ENCODE data around the gene RSPH1.

RSPH1 gene

DNA sequence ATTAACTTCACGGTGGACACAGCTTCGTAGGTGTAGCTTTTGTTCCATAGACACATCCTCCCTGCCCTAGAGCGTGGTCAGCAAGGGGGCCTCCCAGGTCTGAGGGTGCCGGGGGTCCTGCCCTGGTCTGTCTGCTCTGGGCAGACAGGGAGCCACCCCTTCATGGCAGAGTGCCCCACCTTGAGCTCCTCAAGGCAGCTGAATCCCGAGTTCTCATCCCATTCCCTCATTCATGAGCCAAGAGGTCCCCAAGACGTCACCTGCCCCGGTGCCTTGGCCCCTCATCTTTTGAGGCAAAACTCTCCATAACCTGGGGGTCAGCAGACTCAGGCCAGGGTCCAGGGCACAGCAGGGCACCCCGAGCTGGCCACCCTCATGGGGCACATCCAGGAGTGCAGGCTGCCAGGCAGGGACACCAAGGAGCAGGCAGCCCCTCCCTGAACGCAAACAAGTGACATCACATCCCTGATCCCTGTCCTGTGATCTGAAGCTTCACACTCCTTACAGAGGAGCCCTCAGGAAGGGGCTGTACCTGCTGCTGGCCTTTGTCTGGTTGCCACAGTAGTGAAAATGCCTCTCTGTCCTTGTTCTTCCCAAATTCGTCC, 69.0 kb downstream of the RSPH1 start:
- no peak for DNase-seq (ENCODE audit: low read depth)

DNA sequence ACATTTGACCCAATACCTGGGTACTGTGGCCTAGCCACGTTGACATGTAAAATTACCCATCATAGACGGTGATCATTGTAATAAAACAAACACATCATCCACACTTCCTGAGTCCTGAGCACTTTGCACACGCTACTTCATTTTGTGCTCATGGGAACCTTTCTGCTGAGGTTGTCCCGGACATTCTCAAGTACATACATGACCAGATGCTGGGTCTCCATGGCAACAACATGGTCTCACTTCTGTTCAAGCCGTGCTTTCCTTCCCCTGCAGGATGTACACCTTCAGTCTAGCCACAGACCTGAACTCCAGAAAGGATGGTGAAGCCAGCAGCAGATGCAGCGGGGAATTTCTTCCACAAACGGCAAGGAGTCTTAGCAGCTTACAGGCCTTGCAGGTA, 69.6 kb downstream of the RSPH1 start:
- no peak for DNase-seq (ENCODE audit: low read depth)

DNA sequence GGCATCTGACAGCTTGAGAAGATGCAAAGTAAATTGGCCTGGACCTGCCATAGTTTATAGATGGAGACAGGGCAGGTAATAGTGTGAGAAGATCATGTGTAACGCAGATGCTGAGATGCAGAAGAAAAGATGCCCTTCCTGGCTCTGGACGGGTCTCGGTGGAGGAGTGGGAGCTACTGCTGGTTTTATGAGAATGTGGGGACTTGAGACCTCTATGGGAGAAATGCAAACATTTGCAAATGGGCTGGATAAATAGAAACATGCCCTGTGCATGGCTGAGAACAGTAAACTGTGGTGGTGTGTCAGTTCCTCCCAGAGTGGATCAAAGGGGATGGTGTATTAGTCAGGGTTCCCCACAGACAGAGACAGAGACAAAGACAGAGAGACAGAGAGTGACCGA, 70.4 kb downstream of the RSPH1 start:
- no peak for DNase-seq (ENCODE audit: low read depth)

DNA sequence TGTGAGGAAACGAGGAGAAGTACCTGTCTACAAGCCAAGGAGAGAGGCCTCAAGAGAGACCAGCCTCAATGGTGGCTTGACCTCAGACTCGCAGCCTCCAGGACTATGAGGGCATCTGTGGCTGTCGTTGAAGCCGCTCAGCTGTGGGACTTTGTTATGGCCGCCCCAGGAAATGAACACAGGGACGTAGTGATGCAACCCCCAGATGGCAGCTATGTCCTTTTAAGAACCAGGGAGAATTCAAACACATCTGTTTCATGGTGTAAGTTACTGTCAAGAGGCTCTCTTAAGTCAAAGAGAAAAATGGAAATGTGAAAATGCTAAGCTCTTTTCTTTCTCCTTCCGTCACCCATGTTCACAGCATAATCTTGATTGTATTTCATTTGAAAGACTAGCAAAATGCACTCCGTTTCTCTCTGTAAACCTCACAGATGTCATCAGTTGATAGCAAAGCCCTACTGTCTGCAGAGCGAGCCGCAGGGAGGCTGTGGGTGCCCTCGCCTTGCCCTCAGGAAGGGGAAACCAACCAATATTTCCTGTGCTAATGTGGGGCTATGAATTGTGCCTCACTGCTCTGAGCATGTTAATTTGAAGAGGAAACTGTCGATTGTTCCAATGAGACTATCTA, 71.0 kb downstream of the RSPH1 start:
- DNase-seq (ENCODE audit: low read depth): no peak

DNA sequence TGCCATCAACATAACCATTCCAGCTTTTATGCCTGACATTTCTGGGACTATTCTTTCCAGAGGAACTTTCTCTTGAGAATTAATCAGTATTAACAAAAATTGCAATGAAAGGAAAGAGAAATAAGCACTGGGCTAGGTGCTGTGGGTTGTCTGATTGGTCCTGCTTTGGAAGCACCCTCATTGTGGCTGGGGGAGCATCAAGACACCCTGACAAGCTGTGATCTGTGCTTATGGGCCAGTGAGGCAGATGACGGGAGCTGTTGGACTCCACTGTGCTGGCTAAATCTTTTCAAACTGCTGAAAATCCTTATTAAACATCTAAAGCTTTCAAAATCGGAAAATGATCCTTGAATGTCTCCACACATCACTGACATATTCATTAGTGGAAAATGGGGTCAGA, 72.3 kb downstream of the RSPH1 start:
- DNase-seq (ENCODE audit: low read depth): no peak

DNA sequence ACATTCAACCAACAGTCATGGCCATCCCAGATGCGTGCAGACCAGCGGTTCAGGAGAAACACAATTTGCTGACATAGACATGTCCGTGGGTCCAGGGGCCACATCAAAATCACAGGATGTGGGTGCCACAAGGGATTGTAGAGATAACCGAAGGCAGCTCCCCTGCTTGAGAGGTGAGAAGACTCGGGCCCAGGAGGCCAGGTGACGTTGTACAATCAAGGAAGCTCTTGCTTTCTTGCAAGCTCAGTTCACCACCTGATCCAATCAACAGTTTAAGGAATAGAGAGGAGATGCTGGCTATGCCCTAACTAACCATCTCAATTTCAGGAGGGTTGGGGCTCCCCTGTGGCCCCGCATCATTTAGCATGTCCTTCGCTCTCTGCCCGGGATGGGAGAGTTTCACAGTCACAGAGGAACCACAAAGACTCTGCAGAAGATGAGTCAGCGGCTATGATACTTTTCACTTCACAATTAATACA, 72.8 kb downstream of the RSPH1 start:
- DNase-seq (ENCODE audit: low read depth): no peak

Measured in fibroblast of gingiva (primary cell).